HepG2 (cell line): Measurements from ENCODE around the gene SH3D21. TPM values are rescaled to one million over a fixed set of nuclear protein-coding genes. Genes with fewer than 3 reads are reported as not detected.

ENCODE experiments used
- AKAP8 ChIP-seq: sonication (generic); formaldehyde crosslinking; IDR thresholded peaks from 2 replicates; pipeline ENCODE4 v1.5.1; 2020; ENCODE audit warnings: mild to moderate bottlenecking, missing genetic modification reagents
- BATF2 ChIP-seq: sonication (generic); formaldehyde crosslinking; IDR thresholded peaks from 2 replicates; pipeline ENCODE4 v1.8.0; 2022; ENCODE audit warnings: mild to moderate bottlenecking, missing genetic modification reagents, moderate library complexity
- E2F1 ChIP-seq: sonication (generic); formaldehyde crosslinking; IDR thresholded peaks from 2 replicates; pipeline ENCODE4 v1.5.0; 2020; ENCODE audit warnings: missing genetic modification reagents
- HNRNPL ChIP-seq: fragments of 200-400 bp; formaldehyde crosslinking; IDR thresholded peaks from 2 replicates; pipeline ENCODE4 v1.6.1; 2017; ENCODE audit warnings: mild to moderate bottlenecking, low read depth, low read length
- IKZF4 ChIP-seq: sonication (generic); formaldehyde crosslinking; IDR thresholded peaks from 2 replicates; pipeline ENCODE4 v1.5.1; 2020; ENCODE audit warnings: borderline replicate concordance, mild to moderate bottlenecking, low read depth, missing genetic modification reagents; ENCODE audit errors: not compliant biosample characterization
- MEIS1 ChIP-seq: sonication (generic); formaldehyde crosslinking; IDR thresholded peaks from 2 replicates; pipeline ENCODE4 v1.9.0; 2021; ENCODE audit warnings: mild to moderate bottlenecking, missing genetic modification reagents, moderate library complexity, borderline replicate concordance
- NFE2L1 ChIP-seq: sonication (generic); formaldehyde crosslinking; IDR thresholded peaks from 2 replicates; pipeline ENCODE4 v1.4.0; 2020; ENCODE audit warnings: missing genetic modification reagents, mild to moderate bottlenecking, borderline replicate concordance
- PAWR ChIP-seq: sonication (generic); formaldehyde crosslinking; IDR thresholded peaks from 2 replicates; pipeline ENCODE4 v1.4.0; 2020; ENCODE audit warnings: missing genetic modification reagents, mild to moderate bottlenecking, borderline replicate concordance
- PCBP2 ChIP-seq: fragments of 200-400 bp; formaldehyde crosslinking; optimal IDR thresholded peaks from 2 replicates; pipeline ENCODE3; 2018; ENCODE audit warnings: low read length, low read depth; ENCODE audit not compliant: poor library complexity, severe bottlenecking
- RCOR2 ChIP-seq: IDR thresholded peaks from 2 replicates; pipeline ENCODE4 v1.6.1; 2016; ENCODE audit warnings: missing biosample characterization, missing genetic modification reagents
- TBX2 ChIP-seq: sonication (generic); formaldehyde crosslinking; IDR thresholded peaks from 2 replicates; pipeline ENCODE4 v1.5.0; 2020; ENCODE audit warnings: missing genetic modification reagents, mild to moderate bottlenecking, borderline replicate concordance
- U2AF2 ChIP-seq: fragments of 200-400 bp; formaldehyde crosslinking; IDR thresholded peaks from 2 replicates; pipeline ENCODE4 v1.6.1; 2017; ENCODE audit warnings: low read depth, mild to moderate bottlenecking, low read length
- ZNF644 ChIP-seq: IDR thresholded peaks from 2 replicates; pipeline ENCODE4 v1.6.1; 2016; ENCODE audit warnings: low read depth
- ZNF761 ChIP-seq: sonication (generic); formaldehyde crosslinking; conservative IDR thresholded peaks from 2 replicates; pipeline ENCODE4 v1.4.0; 2020; ENCODE audit warnings: mild to moderate bottlenecking, missing genetic modification reagents
- polyA plus RNA-seq, 8 experiments: library from polyadenylated mRNA; depleted of rRNA in 3 of 8; stranded (reverse) in 7 of 8; unstranded in 1 of 8; fragments of >200 nt; fragmentation: Illumina TruSeq in 4 of 8; extraction: Trizol in 4 of 8; gene quantifications; 2 replicates each; pipeline versions ENCODE4 v1.2.1 to v1.2.3, GENCODE V29; 2011 to 2016; ENCODE audit warnings: low read depth in 4 of 8, missing spikeins in 1 of 8, mixed read lengths in 1 of 8; ENCODE audit not compliant: insufficient read depth in 1 of 8
- total RNA-seq, 5 experiments: library from RNA; depleted of rRNA; stranded (reverse); fragments of >200 nt; fragmentation: Illumina TruSeq; extraction: Trizol; gene quantifications; 2 replicates each; pipeline ENCODE4 v1.2.3, GENCODE V29; 2016; ENCODE audit warnings: low read depth in 1 of 5
- TF ChIP-seq, protein P1 (sequence below): sonication (generic); formaldehyde crosslinking; IDR thresholded peaks from 2 replicates; pipeline ENCODE4 v1.5.0; 2020; ENCODE audit warnings: missing genetic modification reagents, mild to moderate bottlenecking, borderline replicate concordance
- TF ChIP-seq, protein P2 (sequence below): sonication (generic); formaldehyde crosslinking; IDR thresholded peaks from 2 replicates; pipeline ENCODE4 v1.4.0; 2020; ENCODE audit warnings: missing genetic modification reagents
- TF ChIP-seq, protein P3 (sequence below): sonication (generic); formaldehyde crosslinking; IDR thresholded peaks from 2 replicates; pipeline ENCODE4 v1.4.0; 2020; ENCODE audit warnings: missing genetic modification reagents

The SH3D21 gene
- total and polyA plus RNA-seq, 2 of the 13 experiments (the other 11 are each of a cell fraction or from before 2014, with no cell fraction given), result 5.1 to 8.6 TPM

GRCh38 chr1:36306210-36306901, at the start of gene SH3D21 (continued):
- TF ChIP-seq E2F1 (CRISPR knock-in tag) (0 out of 2 replicates have a peak, but pooled peaks have one; percentile 37), TBX2 (CRISPR knock-in tag) (no peak; the same call in 1 of the 2 replicates), ZNF761 (CRISPR knock-in tag) (no peak), NFE2L1 (no peak), U2AF2 (no peak), RCOR2 (CRISPR knock-in tag) (no peak), ZNF644 (CRISPR knock-in tag) (no peak), PCBP2 (no peak), MEIS1 (CRISPR knock-in tag) (no peak; the same call in 1 of the 2 replicates), IKZF4 (CRISPR knock-in tag) (peak; percentile 10), AKAP8 (CRISPR knock-in tag) (no peak; the same call in 1 of the 2 replicates), PAWR (CRISPR knock-in tag) (0 out of 2 replicates have a peak, but pooled peaks have one; percentile 12), BATF2 (CRISPR knock-in tag) (no peak), HNRNPL (peak; percentile 60; the same call in 1 of the 2 replicates)
- TF ChIP-seq, protein P1, sequence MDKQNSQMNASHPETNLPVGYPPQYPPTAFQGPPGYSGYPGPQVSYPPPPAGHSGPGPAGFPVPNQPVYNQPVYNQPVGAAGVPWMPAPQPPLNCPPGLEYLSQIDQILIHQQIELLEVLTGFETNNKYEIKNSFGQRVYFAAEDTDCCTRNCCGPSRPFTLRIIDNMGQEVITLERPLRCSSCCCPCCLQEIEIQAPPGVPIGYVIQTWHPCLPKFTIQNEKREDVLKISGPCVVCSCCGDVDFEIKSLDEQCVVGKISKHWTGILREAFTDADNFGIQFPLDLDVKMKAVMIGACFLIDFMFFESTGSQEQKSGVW (CRISPR knock-in tag), result no peak
- TF ChIP-seq, protein P2, sequence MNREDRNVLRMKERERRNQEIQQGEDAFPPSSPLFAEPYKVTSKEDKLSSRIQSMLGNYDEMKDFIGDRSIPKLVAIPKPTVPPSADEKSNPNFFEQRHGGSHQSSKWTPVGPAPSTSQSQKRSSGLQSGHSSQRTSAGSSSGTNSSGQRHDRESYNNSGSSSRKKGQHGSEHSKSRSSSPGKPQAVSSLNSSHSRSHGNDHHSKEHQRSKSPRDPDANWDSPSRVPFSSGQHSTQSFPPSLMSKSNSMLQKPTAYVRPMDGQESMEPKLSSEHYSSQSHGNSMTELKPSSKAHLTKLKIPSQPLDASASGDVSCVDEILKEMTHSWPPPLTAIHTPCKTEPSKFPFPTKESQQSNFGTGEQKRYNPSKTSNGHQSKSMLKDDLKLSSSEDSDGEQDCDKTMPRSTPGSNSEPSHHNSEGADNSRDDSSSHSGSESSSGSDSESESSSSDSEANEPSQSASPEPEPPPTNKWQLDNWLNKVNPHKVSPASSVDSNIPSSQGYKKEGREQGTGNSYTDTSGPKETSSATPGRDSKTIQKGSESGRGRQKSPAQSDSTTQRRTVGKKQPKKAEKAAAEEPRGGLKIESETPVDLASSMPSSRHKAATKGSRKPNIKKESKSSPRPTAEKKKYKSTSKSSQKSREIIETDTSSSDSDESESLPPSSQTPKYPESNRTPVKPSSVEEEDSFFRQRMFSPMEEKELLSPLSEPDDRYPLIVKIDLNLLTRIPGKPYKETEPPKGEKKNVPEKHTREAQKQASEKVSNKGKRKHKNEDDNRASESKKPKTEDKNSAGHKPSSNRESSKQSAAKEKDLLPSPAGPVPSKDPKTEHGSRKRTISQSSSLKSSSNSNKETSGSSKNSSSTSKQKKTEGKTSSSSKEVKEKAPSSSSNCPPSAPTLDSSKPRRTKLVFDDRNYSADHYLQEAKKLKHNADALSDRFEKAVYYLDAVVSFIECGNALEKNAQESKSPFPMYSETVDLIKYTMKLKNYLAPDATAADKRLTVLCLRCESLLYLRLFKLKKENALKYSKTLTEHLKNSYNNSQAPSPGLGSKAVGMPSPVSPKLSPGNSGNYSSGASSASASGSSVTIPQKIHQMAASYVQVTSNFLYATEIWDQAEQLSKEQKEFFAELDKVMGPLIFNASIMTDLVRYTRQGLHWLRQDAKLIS (CRISPR knock-in tag), result no peak
- TF ChIP-seq, protein P3, sequence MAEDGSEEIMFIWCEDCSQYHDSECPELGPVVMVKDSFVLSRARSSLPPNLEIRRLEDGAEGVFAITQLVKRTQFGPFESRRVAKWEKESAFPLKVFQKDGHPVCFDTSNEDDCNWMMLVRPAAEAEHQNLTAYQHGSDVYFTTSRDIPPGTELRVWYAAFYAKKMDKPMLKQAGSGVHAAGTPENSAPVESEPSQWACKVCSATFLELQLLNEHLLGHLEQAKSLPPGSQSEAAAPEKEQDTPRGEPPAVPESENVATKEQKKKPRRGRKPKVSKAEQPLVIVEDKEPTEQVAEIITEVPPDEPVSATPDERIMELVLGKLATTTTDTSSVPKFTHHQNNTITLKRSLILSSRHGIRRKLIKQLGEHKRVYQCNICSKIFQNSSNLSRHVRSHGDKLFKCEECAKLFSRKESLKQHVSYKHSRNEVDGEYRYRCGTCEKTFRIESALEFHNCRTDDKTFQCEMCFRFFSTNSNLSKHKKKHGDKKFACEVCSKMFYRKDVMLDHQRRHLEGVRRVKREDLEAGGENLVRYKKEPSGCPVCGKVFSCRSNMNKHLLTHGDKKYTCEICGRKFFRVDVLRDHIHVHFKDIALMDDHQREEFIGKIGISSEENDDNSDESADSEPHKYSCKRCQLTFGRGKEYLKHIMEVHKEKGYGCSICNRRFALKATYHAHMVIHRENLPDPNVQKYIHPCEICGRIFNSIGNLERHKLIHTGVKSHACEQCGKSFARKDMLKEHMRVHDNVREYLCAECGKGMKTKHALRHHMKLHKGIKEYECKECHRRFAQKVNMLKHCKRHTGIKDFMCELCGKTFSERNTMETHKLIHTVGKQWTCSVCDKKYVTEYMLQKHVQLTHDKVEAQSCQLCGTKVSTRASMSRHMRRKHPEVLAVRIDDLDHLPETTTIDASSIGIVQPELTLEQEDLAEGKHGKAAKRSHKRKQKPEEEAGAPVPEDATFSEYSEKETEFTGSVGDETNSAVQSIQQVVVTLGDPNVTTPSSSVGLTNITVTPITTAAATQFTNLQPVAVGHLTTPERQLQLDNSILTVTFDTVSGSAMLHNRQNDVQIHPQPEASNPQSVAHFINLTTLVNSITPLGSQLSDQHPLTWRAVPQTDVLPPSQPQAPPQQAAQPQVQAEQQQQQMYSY (CRISPR knock-in tag), result no peak
